HG02981 (cell line): ENCODE results near the gene TOMM22.

Experiments used
- ATAC-seq: cut with Tn5 transposase; IDR thresholded peaks from one replicate; pipeline ENCODE4 v1.9.1; 2021; ENCODE audit warnings: mild to moderate bottlenecking, moderate library complexity; ENCODE audit not compliant: unreplicated experiment

TOMM22 gene

DNA sequence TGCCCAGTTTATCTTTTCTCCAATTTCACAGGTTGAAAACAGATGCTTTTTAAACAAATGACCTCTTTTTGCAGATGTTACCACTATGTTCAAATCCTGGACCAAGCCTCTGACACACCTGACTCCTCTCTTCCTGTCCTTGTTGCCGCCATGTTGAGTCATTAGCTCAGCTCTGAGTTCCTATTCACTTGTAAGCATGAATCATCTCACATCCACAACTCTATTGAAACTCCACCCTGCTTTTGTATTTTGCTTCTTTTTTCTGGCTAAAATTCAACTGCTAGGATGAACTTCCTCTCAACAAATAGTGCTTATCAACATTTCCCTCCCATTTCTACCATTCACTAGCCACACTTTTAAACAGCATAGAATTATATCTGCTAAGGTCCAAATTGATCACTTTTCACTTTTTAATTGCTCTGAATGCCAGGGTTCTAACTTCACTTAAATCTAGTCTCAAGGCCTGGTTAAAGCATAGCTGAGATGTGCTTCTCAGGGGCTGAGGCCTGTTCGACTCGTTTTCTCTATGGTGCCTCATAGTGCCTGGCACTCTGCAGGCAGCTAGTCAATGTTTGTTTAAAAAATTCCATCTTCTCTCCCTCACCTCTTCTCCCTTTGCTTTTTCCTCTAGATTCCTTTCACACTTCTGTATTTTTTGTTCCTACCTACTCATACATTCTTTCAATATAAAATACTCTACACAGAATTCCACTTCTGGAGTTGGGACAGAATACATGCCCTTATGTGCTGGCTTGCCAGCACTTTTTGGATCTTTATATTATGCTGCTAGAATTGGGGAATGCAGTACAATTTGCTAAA lies 15.1 kb downstream of the TOMM22 start:
- ATAC-seq = no peak

DNA sequence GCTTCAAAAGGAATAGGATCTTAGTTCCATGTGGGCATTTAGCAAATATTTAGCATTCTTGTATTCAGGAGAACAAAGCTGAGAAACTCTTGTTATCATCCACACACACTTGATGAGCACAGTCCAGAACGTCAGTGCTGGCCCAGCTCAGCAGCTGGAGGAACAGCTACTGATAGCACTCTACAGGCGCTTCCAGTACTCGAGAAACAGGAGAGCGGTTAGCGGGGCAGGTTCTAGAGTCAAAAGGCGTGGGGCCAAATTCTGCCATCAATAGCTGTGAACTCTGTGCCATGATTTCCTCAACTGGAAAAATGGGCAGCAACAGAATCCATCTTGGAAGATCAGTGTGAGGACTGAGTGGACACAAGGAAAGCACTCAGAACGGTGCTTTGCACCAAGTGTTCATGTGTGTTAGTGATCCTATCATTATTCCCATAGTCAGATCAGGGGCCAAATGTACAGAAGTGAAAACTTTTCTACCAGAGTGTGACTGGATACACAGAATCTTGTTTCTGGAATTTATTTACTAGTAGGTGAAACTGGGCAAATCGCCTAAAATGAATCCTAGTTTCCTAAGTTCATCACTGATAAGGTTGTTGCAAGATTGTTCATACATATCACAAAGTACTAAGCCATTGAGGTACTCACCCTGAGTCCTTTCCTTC lies 15.8 kb downstream of the TOMM22 start:
- no peak for ATAC-seq

DNA sequence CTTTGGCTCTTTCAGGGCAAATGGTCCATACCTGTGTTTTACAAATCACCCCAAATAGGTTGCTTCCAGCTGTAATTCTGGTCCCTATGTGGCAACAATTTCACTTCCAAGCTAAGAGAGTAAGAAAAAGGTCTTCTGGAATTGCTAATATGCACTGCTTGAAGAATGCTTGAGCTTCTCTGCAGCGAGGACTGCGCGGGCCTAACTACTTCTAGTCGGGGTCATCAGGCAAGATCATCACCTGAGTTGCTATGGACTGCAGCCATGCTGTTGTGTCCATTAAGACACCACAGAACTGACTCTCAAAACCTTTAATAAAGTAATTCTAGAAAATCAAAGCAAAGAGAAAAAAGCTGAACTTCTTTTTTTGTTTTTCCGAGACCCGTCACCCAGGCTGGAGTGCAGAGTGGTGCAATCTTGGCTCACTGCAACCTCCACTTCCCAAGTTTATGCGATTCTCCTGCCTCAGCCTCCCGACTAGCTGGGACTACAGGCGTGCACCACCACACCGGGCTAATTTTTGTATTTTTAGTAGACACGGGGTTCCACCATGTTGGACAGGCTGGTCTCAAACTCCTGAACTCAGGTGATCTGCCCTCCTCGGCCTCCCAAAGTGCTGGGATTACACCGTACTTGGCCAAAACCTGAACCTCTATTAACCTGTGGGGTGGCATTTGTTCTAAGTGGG lies 16.8 kb downstream of the TOMM22 start:
- ATAC-seq = no peak

DNA sequence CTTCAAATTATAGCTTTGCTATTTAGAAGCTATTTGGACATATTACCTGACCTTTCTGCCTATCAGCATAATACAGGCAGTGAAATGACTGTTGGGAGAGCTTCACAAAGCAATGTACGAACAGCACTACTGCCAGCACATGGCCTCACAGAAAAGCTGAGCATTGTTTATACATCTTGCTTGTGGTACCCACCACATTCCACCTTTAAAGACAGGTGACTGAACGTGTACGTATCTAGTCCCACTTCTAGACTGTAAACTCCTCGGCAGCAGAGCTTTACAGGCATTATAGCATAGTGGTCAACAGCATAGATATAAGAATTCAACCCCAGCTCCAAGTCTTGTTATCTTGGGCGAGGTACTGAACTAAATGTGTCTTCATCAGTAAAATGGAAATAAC lies 17.4 kb downstream of the TOMM22 start:
- no peak for ATAC-seq

DNA sequence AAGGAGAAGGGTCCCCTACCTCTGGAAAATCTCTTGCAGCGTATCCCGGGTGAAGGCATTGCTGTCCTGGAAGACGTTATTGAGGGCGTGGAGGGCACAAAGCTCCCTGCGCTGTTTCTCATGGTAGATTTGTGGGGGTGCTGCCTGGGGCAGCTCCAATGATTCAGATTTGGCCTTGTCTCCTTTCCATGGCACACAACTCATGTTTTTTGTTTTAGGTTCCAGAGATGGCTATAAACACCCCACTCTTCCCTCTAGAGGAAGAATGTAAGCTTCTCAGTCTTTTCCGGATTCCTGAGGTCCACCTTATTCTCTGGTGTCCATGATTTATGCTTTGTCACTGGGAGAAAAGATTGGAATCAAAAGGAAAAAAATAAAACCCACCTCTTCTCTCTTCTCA lies 18.0 kb downstream of the TOMM22 start:
- ATAC-seq = no peak

DNA sequence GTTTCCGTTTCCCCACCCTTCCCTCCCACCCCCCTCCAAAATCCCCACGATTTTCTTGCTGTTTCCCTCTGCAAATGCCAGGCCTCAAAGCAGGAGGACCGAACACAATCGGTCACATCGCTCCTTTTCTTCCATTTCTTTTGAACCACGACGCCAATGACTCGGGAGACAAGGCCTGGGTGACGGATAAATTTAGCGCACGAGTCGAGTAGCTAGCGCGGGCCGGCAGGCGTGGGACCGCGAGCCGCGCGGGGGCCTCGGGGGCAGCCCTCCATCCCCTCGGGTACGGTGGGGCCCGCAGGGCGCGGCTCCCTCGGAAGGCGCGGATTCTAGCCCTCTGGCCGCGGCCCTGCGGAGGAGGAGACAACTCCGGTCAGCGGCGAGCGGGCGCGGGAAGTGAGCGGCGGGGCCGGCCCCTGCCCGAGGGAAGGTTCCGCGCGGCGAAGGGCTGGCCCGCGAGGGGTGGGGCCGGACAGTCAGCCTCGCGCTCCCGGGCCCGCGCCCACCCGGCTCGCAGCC lies 18.6 kb downstream of the TOMM22 start:
- ATAC-seq = peak; percentile 15

DNA sequence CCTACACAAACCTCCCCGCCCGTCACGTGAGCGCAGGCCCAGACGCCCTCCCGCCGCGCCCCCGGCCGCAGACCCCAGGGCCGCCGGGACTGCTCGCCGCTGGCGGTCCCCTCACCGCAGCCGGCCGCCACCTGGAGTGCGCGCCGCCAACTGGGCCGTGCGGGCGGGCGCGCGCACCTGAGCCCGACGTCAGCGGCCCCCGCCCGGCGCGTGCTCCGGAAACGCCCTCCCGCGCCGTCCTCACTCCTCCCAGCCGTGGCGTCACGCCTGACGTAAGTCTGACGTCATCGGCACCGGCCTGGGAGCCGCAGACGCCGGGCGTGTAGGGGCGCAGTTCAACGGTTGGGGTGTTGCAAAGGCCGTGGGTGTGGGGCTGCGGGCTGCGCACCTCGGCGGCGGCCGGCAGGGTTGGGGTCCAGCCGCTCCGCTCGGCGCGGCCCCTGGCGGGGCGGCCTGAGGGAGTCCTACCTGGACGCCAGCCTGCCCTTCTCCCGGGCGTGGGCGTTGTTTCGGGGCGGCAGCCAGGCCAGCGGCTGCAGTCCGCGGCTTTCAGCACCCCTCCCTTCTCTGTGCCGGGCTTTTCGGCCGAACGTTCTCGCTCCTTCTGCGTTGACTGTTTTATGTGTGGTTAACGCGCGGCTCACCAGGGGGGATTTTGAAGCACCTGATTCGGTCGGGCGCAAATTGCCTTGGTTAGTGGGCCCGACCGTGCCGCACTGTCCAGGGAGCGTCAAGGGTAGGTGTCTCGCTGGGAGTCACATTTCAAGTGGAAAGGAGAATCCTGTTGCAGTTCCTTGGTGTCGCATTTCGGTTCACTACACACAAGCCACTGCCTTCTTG lies 19.3 kb downstream of the TOMM22 start, which contains the start of gene JOSD1:
JOSD1 (minus strand) TSS at position 155 of the 840 bp plus-strand sequence. CDS start 956 bp downstream, outside the sequence.
- ATAC-seq = peak; percentile 32

DNA sequence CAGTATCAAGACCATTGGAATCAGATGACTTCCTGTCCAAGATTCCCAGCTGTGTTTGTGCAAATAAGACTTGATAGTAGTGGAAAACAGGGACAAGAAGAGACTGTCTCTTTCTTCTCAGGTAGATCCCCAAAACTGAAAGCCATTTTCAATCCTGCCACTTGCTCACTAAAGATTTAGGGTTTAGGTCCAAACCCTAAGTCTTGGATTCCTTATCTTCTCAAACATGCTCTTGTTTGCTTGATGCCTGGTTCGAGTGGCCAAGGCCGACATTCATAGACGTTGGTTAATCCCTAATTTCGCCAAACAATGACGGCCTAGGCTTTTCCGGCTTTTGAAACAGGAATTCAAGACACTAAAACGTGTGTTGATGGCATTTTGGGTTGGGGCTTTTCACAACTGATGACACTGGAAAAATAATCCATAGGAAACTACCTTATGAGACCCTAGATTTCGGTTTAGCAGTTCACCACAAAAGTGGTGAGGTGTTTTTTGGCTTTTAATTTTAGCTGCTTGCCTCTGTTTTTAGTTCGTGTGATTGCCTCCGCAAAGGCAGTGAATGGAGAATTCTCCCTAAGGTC lies 23.0 kb downstream of the TOMM22 start:
- no peak for ATAC-seq

DNA sequence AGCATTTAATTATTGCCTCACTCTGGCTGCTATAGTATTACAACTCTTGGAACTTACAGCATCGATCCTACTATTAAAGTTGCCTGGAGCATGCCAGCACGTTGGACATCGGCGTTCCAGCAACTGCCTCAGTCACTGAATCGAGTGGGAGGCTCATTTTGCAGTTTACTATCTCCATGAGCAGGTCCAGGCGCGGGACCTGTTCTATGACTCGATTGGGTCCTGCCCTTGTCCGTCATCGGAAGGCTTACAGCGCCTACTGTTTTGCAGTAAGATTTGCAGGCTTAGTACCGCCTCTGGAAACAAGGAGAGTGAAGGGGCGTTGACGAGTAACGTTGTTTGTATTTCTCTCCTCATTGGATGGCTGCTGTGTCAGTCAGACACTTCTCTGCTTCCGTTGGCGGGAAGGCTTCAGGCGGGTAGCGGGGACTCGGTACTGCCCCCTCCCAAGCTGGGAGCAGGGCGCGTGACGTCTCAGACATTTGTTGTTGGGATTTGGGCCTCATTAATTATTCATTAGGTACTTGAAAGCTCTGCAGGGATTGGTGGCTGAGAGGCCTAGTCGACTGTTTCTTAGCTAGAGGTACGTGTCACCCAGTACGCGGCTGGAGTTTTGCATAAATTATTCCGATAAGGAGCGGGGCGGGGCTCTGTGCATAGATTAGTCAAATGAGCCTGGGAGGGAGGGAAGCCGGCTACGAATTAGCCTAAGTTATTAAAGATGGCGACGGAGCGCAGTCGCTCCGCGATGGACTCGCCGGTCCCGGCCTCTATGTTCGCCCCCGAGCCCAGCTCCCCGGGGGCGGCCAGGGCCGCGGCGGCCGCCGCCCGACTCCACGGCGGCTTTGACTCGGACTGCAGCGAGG lies 23.7 kb downstream of the TOMM22 start, which contains the start of gene GTPBP1:
GTPBP1 (plus strand) TSS at position 710 of the 866 bp plus-strand sequence; CDS start at position 722, 12 bp downstream.
- peak; percentile 77 for ATAC-seq

DNA sequence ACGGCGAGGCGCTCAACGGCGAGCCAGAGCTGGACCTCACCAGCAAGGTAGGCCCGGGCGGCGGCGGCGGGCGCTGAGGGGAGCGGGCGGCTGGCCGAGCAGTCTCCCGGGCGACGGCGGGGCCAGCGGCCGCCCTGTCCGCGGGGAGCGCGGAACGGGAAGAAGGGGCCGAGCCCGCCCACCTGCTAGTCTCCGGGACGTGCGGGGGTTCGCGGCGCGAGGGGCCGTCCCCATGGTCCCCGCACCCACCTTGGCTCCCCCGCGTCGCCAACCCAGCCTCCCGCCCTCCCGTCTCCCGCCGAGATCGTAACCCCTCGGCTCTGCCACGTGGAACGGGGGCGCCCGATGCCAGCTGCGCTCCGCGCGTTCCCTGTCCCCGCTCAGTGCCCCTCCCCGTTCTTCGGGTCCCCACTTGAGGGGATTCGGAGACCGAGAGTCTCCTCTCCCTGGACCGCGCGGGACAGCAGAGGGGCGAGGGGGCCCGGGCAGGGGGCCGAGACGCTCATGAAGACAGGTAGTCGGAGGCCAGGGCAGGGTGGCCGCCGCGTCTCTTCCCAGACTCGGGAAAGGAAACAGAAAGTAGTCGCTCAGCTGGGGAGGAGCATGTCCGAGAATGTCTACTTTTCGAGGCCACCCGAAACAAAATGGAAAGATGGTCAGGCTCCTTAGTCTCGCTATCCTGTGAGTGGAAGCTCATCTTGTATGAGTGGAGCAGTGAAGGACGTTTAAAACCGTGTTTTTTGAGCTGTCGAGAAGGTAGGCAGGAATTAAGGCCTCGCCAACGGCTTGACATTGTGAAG lies 24.5 kb downstream of the TOMM22 start:
- ATAC-seq = no peak

DNA sequence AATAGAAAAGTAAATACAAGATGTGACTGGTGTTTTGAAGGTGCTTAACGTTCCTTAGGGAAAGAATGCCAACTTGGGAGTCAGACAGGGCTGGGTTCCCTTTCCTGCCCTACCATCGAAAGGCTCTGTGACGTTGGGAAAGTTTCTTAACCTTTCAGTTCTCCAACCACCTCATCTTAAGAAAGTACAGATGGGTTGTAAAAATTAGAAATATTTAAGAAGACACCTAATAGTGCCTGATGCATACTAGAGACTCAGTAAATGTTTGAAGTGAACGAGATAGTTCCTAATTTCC lies 25.1 kb downstream of the TOMM22 start:
- ATAC-seq = no peak

DNA sequence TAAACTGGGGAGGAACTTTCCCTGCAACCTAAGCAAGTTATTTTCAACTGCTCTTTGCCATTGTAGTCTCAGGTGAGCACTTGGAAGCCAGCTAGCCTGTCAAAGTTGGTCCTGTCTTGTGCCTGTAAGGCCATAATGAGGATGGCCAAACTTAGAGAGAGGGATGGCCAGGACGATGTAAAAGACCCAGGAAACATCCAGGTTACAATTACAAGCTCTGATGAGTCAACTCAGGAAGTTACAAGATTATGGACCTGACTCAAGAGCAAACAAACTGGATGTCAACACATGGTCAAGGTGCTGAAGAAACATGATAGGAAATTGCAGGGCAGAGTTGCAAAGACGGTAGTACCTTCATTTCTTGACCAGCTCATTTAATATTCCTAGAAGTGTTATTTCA lies 25.6 kb downstream of the TOMM22 start:
- ATAC-seq = no peak

DNA sequence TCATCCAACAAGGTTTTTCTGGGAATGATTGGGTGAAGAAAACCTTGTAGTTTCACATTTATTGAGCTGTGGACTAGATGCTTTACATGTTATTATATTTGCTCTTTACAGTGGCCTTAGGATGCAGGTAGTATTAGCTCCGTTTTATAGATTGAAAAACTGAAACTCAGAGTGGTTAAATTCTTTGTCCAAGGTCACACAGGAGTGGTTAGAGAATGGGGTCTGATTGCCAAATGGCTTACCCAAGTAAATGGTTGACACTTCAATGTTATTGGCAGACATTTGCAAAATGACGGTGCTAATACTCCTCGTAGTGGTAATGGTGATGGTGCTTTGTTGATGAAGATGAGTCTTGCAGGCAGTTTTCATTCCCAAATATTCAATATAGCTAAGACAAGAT lies 26.2 kb downstream of the TOMM22 start:
- no peak for ATAC-seq

DNA sequence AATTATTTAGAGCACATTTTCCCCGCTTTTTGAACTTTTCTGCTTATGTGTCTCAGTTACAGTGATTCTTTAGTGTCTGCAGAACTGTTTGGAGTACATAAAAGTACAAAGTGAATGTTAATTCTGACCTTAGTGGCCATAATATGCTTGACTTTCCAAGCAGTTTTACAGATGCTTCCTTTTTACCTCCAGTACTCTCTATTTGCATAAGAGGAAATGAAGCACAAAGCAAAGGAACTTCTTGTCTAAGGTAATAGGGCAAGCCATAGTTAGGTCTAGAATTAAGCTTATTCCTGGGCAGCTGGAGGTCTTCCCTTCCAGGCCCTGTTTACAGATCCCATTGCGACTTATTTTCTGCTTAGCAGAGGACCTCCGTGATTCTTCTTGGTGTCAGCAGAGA lies 27.5 kb downstream of the TOMM22 start:
- ATAC-seq = no peak

DNA sequence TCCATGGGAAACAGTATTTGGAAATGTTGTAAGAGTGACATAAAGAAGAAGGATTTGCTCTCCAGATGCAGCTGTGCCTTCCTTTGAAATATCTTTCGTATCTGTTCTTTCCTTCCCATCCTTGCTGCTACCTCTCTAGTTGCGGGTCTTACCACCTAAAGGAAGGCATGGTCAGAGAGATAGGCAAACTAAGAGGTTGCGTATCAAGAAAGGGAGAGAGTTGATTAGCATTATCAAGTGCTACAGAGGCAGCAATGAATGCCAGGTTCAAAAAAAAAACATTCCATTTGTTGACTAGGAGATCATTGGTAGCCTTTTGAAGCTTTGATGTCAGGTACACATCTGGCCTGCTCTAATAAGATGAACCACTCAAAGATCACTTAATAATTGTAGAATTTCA lies 28.6 kb downstream of the TOMM22 start:
- ATAC-seq = no peak

DNA sequence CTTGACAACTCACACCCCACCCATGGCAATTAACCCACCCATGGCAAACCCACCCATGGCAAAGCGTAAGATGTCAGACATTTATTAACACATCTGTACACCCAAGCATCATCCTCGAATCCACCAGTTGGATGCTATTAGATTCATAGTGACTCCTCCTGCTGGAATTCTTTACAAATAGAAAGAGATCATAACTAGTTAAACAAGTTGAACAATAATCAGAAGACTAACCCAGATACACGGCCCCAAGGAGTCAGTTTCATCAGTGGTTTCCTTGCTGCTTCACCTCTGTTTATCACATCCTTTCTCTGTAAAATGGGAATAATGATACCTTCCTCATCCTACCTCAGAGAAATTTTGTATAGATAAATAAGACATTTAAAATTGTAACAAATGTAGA lies 29.1 kb downstream of the TOMM22 start:
- ATAC-seq = no peak

DNA sequence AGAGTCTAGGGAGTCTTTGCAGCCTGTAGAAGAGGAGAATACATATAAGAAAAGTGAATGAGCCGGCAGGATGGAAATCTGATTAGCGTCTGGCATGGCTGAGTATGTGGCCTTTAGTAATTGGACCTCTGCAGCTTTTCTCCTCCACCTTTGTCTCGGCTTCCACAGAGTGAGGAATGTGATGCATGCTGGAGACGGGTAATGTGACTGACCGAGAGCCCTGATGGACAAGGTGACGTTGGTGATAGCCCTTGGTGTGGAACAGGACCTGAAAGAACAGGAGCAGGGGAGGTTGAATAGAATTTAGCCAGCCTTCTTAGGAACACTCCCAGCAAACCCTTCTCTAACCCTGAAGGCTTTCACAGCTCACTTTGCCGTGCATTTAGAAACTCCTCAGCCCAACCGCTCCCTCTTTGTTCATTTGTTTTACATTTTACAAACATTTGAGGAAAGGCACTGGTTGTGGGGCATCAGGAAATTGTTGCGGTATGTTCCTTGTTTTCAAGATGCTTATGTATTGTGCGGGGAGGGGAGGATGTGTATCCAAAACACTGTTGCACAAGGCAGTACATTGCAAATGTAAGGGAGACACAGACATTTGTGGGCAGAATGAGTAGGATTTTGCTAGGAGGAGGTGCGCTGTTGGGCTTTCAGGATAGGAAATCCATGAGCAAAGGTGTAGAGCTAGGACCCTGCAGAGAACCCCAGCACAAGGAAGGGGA lies 30.9 kb downstream of the TOMM22 start:
- no peak for ATAC-seq

DNA sequence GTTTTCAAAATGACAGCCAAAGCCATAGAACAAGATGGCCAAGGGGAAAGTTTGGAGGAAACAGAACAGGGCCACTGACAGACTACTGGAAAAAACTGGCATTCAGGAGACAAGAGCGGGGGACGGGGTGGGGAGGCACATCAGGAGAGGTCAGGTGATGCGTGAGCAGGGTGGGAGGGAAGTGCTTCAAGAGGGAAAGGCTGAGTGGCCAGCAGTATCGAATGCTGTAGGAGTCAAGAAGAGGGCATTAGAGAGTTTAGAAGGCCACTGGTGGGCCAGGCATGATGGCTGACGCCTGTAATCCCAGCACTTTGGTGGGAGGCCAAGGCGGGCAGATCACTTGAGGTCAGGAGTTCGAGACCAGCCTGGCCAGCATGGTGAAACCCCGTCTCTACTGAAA lies 32.2 kb downstream of the TOMM22 start:
- ATAC-seq = no peak
